ENCODE results near the gene ZBTB4.
A peak's percentile ranks its signal among the peaks of the same experiment; 100 is the strongest.

Gene ZBTB4

DNA sequence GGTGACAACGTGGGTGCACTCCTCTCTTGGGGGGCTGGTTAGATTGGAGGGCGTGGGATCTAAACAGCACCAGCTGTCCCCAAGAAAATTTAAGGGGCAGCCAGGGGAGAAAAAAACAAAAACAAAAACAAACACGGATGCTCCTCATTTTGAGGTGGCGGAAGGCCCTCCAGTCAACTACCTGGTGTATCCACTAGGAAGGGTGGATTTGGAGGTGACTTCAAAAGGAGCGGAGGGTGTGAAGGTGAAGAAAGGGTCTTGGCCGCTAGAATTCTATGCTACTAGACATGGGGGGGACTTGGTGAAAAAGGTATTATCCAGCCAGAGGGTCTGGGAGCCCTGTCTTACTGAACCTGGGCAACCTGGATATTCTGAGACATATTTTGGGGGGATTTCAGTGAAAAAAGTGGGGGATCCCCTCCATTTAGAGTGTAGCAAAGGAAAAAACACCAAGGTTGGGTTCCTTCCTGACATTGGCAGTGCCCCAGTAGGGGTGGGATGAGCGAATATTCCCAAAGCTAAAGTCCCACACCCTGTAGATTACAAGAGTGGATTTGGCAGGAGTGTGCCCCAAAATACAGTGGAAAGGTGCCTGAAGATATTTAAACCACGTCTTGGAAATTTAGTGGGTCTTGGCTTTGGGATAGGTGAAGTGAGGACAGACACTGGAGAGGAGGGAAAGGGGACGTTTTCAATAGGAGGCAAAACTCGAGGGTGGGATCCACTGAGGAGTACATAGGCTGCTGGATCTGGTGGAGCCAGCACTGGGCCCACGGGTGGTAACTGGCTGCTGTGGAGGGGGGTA is 40.6 kb downstream of the ZBTB4 start:
- DNase-seq: no peak

DNA sequence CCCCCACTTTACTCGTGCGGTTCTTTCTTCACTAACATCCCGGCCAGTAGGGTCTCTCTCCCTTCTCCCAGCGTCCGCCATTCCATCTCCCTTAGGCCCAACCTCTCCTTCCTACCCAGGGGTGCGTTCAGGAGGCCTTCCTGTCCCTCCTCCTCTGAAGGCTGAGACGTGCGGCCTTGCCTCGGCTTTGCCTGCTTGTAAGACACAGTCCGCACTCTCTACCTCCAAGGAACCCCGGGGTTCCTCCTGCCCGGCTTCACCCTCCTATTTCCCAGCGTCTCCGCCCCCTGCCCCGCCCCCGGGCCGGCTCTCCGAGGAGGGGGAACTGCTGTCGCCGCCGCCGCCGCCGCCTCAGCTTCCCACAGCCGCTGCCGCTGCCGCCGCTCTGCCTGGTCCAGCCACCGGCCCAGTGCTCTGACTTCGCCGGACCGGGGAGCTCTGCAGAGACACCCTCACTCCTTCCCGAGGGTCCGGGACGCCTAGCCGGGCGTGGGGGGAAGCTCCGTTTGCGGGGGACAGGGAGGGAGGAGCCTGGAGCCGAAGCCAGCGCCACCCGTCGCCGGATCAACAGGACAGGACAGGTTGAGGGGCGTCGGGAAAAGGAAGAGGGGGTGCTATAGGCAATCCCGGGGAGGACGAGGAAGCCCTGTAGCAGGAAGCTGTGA is 41.3 kb downstream of the ZBTB4 start:
- peak; percentile 59 for DNase-seq

DNA sequence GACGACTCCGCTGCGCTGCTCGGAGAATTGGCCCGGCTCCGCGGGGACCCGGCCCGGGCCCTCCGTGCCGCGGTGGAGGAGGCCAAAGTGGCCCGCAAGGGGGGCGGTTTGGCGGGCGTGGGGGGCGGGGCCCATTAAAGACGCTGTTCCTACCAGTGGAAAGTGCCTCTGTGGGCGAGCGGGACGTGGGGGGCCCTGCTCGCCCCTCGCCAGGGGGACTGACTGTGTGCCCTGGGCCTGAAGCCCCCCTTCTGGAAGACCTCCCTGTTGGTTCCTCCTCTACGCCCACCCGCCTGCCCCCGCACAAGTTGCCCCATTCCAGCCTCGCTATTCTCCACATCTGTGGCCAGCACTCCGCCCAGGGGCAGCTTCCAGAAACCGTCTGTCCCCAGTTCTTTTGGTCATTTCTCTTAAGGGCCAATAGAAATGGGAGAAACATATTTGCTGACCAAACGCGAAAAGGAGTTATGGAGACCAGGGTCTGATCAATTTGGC is 42.0 kb downstream of the ZBTB4 start:
- no peak for DNase-seq

DNA sequence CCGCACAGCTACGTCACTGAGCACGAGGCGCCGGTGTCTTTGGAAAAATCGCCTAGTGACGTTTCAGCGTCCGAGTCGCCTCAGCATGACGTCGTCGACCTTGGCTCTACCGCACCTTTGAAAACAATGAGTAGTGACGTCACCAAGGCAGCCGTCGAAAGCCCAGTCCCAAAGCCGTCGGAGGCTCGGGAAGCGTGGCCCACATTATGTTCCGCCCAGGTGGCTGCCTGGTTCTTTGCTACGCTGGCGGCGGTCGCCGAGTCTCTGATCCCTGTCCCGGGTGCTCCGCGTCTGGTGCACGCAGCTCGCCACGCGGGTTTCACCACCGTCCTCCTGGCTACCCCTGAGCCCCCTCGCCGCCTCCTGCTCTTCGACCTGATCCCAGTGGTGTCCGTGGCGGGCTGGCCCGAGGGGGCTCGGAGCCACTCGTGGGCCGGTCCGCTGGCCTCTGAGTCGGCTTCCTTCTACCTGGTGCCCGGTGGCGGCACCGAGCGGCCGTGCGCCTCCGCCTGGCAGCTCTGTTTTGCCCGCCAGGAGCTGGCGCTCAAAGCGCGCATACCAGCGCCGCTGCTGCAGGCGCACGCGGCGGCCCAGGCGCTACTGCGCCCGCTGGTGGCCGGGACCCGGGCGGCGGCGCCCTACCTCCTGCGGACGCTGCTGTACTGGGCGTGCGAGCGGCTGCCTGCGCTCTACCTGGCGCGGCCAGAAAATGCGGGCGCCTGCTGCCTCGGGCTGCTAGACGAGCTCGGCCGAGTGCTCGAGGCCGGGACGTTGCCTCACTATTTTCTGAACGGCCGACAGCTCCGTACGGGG is 42.7 kb downstream of the ZBTB4 start:
- DNase-seq: peak; percentile 91

DNA sequence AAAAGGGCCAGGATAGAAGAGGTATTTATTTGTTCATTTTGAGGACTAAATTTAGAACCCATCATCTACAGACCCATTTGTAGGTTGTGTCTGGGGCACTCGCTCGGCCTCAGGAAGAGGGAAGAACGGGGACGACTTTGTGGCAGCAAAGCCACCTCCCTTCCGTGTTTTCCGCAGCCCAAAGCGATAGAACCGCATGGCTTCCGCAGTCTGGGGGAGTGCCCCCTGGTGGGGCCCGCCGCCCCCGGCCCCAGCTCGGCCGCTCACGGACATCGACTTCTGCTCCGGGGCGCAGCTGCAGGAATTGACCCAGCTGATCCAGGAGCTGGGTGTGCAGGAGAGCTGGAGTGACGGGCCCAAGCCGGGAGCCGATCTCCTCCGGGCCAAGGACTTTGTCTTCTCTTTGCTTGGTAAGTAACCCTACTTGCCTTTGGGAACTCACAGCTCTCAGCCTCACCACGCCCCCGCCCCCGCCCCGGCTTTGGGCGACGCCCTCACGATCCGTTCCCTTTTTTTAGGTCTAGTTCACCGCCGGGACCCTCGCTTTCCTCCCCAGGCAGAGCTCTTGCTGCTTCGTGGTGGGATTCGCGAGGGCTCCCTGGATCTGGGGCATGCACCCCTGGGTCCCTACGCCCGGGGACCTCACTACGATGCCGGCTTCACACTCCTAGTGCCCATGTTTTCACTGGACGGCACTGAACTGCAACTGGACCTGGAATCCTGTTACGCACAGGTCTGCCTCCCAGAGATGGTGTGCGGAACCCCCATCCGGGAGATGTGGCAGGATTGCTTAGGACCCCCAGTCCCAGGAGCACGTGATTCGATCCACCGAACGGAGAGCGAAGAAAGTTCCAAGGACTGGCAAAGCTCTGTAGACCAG is 43.5 kb downstream of the ZBTB4 start:
- peak; percentile 65 for DNase-seq

DNA sequence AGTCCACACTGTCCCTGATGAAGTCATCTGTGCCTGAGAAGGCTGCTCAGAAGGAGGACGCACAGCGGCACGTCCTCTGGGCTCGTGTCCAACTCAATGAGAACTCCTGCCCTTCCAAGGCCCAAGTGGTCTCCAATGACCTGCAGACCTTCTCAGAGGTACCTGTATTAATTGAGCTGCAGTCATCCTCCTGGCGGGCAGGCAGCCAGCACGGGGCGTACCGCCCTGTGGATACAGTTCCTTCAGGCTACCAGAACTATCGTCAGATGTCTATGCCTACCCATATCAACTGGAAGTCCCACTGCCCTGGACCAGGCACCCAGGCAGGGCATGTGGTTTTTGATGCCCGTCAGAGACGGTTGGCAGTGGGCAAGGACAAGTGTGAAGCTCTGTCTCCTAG is 47.1 kb downstream of the ZBTB4 start:
- DNase-seq: no peak

DNA sequence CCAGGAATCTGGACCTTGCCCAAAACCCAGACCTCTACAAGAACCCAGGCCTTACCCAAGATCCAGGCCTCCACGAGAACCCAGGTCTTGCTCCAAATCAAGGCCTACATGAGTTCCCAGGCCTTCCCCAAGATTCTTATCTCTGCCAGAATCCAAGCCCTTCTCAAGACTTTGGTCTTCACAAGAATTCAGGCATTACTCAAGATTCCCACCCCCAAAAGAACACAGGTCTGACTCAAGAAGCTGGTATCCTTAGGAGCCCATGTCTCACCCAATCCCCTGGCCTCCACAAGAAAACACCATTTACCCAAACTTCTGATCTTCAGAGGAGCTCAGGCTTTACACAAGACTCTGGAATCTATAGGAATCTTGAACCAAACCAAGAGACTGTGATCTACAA is 48.2 kb downstream of the ZBTB4 start:
- DNase-seq: no peak

DNA sequence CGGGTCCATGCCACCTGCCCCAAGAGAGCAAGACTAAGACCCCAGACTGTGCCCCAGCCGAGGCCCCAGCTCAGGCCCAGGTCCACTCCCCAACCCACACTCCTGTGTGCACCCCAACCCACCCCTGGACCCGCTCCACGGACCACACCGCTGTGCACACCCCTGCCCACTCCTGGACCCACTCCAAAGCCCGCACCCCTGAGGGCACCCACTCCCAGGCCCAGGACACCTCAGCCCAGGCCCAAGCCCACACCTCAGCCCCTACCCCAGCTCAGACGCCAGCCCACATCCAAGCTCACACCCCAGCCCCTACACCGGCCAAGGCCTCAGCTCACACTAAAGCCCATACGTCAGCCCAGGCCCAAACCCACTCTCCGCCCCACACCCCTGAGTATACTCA is 49.7 kb downstream of the ZBTB4 start:
- DNase-seq: no peak

DNA sequence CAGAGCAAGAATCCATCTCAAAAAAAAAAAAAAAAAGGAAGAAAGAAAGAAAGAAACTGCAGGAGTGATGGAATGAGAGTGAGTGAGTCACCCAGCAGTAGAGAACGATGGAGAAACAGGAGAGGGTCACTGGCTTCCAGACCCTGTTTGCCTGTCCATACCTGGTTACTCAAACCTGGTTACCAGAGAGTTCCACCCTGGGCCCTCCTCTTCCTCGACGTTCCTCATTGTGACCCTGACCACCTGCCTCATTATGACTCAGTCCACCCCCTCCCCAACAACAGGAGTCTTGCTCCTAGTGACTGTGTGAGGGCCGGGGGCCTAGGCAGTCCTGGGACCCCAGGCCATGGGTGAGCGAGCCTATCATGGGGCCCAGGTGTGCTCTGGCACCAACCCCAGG is 50.9 kb downstream of the ZBTB4 start, which contains the start of gene SPEM3:
TSS of gene SPEM3 (plus strand) at position 301 of the 400 bp plus-strand sequence. CDS start at position 347, 46 bp downstream.
- DNase-seq: no peak

DNA sequence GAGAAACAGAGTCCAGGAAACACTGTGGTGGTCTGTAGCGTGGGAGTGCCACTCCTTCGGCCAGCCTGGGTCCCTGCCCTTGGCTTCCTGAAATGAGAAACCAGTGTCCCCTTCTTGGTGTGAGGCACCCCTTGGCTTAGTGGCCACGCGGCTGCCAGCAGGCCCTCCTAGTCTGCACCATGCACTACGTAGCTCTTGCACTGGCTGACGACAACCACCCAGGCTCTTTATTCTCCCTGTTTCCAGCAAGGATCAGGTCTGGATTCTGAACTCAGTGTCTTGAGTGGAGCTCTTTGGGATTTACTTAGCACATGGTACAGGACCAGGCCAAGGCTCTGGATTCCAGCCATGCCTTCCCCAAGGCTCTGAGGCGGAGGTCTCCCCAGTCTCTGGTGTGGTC is 51.9 kb downstream of the ZBTB4 start:
- no peak for DNase-seq

DNA sequence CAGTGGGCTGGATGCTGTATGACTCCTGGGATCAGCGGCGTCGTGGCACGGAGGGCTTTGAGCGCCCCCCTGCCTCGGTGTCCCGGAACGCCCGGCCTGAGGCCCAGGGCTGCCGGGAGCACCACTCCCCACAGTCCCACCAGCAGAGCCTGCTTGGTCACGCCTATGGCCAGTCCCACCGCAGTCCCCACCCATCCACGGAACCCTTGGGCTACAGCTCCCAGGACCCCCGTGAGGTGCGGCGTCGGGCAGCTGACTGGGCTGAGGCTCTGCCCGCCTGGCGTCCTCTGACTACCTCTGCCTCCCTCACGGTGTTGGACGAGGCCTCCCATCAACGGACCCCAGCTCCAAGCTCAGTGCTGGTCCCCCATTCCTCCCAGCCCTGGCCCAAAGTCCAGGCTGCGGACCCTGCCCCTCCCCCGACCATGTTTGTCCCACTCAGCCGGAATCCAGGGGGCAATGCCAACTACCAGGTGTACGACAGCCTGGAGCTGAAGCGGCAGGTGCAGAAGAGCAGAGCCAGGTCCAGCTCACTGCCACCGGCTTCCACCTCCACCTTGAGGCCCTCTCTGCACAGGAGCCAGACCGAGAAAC is 52.4 kb downstream of the ZBTB4 start:
- no peak for DNase-seq

DNA sequence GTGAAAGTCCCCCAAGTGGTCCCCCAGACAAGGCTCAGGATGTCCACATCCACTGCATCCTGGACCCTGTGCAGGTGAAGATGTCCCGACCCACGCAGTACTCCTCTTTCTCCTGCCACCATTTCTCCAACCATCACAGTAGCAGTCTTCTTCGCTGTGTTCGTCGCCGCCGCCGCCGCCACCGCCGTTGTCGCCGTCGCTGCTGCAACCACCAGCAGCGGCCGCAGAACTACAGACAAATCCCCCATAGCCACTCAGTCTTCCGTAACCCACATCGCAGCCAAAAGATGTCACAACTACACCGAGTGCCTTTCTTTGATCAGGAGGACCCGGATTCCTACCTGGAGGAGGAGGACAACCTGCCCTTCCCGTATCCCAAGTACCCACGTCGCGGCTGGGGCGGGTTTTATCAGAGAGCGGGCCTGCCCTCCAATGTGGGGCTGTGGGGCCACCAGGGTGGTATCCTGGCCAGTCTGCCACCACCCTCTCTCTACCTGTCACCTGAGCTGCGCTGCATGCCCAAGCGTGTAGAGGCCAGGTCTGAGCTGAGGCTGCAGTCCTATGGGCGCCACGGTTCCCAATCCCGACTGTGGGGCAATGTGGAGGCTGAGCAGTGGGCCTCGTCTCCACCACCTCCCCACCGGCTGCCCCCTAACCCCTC is 53.1 kb downstream of the ZBTB4 start:
- no peak for DNase-seq

DNA sequence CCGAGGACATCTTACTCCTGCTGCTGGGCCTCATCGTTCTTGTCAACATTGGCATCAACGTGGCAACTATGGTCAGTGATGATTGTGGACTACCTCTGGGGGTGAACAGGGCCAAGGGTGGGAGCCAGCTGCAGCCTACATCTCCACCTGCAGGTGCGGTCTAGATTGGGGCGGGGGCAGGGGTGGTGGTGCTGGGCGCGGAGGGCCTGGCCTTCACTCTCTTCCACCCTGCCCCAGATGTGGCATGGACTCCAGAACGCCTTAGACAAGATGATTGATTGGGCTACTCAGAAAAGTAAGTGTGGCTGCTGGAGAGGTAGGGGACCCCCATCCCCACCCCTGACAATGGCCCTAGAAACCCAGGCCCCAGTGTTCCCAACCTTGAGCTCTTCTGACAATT is 53.7 kb downstream of the ZBTB4 start:
- DNase-seq: no peak

DNA sequence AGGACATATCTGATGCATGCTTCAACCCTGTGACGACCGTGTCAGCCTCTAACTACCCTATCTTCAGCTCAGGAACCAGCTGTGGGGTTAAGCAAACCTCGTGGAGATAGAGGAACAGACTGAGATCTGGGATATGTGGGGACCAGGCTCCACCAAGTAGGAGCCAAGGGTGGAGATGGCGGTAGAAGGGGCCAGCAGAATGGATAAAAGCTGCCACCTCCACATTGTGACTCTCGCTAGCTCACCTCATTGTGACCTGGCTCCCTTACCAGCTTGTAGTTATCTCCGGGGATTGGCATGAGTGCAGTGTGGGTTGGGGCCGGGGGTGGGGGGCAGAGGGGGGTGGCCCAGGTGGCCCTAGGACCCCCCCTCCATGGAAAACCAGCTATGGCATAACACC is 54.1 kb downstream of the ZBTB4 start, which contains the start of gene SPEM2:
TSS of gene SPEM2 (plus strand) at position 301 of the 400 bp plus-strand sequence. CDS start at position 374, 73 bp downstream.
- no peak for DNase-seq

DNA sequence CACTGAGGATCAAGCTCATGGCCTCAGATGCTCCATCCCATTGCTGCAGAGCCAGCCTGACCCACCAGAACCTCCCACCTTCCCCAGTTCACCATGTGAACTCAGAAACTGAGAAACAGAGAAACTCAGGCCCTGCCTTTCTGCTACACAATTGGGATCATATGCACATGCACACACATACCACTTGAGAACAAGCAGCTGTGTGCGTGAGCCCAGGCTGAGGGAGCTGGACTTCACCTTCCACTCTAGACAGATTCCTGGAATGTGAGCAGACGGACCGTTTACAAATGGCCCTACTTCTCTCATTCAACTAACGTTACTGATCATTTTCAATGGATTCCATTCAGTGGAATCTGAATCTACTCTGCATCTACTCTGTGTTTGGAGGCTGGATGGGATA is 55.8 kb downstream of the ZBTB4 start:
- DNase-seq: no peak

DNA sequence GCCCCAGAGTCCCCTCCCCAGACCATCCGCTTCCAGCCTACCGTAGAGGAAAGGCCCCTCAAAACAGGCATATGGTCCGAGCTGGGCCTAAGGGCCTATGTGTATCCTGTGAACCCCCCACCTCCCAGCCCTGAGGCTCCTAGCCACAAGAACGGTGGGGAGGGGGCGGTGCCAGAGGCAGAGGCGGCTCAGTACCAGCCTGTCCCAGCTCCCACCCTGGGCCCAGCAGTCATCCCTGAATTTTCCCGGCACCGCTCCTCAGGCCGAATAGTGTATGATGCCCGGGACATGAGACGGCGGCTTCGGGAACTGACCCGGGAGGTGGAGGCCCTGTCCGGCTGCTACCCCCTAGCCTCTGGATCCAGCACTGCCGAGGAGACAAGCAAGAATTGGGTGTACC is 58.2 kb downstream of the ZBTB4 start:
- no peak for DNase-seq

DNA sequence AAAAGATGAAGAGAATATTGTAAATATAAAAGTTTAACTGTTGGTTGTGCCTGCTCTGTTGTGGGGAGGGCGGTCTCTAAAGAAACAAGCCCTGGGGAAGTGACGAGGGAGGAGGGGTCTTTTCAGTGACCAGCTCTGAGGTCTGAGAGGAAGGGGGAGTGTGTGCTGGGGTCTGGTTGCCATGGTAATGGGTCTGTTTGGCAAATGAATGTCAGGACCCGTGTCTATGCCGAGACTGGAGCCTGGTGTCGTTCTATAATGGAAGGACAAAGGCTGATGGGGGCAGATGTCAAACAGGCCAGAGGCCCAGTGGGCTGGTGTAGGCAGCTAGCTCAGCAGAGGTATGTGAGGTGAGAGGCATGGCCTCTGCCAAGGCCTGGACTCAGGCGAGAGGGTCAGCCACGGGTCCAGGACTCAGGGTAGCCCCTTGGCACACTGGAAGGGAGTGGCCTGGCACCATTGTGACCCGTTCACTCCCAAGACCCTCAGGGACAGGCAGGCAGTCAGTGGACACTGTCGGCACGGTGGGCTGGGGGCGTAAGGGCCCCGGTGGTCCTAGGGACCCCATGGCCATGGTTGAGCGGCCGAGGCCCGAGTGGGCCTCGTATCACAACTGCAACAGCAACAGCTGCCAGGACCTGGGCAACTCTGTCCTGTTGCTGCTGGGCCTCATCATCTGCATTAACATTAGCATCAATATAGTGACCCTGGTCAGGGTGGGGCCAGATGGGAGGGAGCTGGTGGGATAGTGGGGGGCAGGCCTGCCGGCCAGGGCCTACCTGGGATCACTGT is 59.4 kb downstream of the ZBTB4 start, which contains the start of gene SPEM1:
TSS of gene SPEM1 (plus strand) at position 506 of the 792 bp plus-strand sequence. CDS start at position 567, 61 bp downstream.
- no peak for DNase-seq

DNA sequence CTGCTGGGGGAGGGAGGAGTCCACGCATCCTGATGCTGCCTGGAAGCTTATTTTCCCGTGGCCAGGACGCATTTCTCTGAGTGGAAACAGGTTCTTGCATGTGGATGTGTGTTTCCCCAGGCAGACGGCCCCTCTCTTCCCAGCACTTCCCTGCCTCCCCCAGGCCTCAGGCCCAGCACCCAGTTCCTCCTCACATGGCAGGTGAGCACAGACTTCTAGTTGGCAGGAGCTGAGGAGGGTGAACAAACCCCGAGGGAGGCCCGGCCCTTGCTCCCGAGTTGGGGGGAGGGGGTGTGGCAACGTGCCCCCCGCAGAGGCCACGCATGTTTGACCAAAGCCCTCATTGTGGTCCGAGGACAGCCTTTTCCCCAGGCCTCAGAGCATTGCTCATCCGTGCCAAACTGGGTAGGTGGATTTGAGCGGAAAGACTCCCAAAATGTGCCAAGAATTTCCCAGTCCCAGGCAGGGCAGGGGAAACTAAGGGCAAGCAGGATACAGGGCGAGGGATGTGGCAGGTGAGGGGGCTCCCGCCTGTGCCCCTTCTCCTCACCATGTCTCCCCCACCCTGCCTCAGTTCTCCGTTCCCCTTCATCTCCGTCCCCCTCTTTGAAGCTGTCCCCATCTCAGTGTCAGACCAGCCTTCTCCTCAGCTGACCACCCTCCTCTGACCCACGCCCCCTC is 60.8 kb downstream of the ZBTB4 start:
- no peak for DNase-seq

DNA sequence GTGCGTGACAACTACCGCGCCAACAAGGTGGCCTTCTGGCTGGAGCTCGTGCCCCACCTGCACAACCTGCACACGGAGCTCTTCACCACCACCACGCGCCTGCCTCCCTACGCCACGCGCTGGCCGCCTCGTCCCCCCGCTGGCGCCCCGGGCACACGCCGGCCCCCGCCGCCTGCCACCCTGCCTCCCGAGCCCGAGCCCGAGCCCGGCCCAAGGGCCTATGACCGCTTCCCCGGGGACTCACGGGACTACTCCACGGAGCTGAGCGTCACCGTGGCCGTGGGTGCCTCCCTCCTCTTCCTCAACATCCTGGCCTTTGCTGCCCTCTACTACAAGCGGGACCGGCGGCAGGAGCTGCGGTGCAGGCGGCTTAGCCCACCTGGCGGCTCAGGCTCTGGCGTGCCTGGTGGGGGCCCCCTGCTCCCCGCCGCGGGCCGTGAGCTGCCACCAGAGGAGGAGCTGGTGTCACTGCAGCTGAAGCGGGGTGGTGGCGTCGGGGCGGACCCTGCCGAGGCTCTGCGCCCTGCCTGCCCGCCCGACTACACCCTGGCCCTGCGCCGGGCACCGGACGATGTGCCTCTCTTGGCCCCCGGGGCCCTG is 62.3 kb downstream of the ZBTB4 start:
- no peak for DNase-seq

Measured in activated CD4-positive, alpha-beta T cell treated with anti-CD3 and anti-CD28 coated beads, Interleukin-2, Interleukin-6, amounts not matched to agents 100 ng/mL and 50 ng/mL, durations not matched to agents 16 hours and 8 hours (primary cell).